Large intestine (tissue), 3 donors: ENCODE measurements around the gene TTC7B. TPM values are rescaled to one million over a fixed set of nuclear protein-coding genes. Genes with fewer than 3 reads are reported as not detected.

Experiments
- DNase-seq, 2 donors: peaks; one replicate each; pipeline versions ENCODE4 v3.0.0 to v3.0.0-alpha.2; 2013
- H3K27ac ChIP-seq: one replicate; pipeline ENCODE4 v1.5.1; 2013; ENCODE audit warnings: low read length
- H3K27me3 ChIP-seq: 2 replicates; pipeline ENCODE4 v1.6.1; 2013; ENCODE audit warnings: low read length; ENCODE audit not compliant: control insufficient read depth, insufficient read depth
- H3K36me3 ChIP-seq: 2 replicates; pipeline ENCODE4 v1.6.1; 2013; ENCODE audit warnings: low read length; ENCODE audit not compliant: control insufficient read depth, insufficient read depth
- H3K4me1 ChIP-seq: one replicate; pipeline ENCODE4 v1.6.1; 2013; ENCODE audit warnings: low read length; ENCODE audit not compliant: control insufficient read depth, insufficient read depth
- H3K4me3 ChIP-seq: one replicate; pipeline ENCODE4 v1.5.1; 2013; ENCODE audit warnings: low read length
- H3K9me3 ChIP-seq: one replicate; pipeline ENCODE4 v1.6.1; 2013; ENCODE audit warnings: mild to moderate bottlenecking, low read depth, low read length, moderate library complexity; ENCODE audit not compliant: control insufficient read depth
- WGBS: methylation state at CpG from one replicate; pipeline ENCODE4 v1.1.5; 2013; ENCODE audit warnings: low lambda C conversion rate; ENCODE audit not compliant: insufficient coverage; 5-methylcytosine and 5-hydroxymethylcytosine counted together
- polyA plus RNA-seq: library from polyadenylated mRNA; unstranded; fragments of 120-200 nt; gene quantifications from one replicate; pipeline ENCODE4 v1.2.1, GENCODE V29; 2013

Gene TTC7B
- polyA plus RNA-seq, 1 donor = 12.2 TPM

DNA sequence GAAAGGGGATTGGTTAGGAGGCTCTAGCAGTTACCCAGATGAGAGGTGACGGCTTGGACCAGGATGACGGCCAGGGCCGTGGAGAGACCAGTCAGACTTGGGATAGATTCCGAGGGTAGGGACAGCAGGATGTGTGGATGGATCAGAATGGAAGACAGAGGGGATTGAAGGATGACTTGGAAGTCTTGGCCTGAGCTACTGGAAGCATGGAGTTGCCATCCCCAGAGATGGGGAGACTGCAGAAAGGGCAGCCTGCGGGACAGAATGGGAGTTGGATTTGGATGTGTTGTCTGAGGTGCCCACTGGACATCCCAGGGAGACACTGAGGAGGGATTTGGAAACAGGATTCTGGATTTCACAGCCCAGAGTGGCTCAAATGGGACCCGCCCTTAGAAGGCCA, 317.1 kb downstream of the TTC7B start:
- H3K4me1 ChIP-seq = peaks cover 15% of the 10 kb centered on the region
- H3K27me3 ChIP-seq = no peaks in the 10 kb centered on the region
- DNase-seq = no peak
- no peak overlapping the region for H3K4me3 ChIP-seq
- no peaks in the 10 kb centered on the region for H3K36me3 ChIP-seq
- no peak overlapping the region for H3K27ac ChIP-seq
- H3K9me3 ChIP-seq = no peaks in the 10 kb centered on the region
- WGBS = no CpG with 5 or more reads among the region's 6 CpGs

DNA sequence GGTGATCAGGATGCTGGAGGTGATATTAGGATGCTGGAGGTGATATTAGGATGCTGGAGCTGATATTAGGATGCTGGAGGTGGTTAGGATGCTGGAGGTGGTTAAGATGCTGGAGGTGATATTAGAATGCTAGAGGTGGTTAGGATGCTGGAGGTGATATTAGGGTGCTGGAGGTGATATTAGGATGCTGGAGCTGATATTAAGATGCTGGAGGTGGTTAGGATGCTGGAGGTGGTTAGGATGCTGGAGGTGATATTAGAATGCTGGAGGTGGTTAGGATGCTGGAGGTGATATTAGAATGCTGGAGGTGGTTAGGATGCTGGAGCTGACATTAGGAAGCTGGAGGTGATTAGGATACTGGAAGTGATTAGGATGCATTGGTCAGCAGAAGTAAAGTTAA, 318.0 kb downstream of the TTC7B start:
- no peak overlapping the region for H3K4me3 ChIP-seq
- H3K27ac ChIP-seq = no peak overlapping the region
- no peaks in the 10 kb centered on the region for H3K36me3 ChIP-seq
- H3K4me1 ChIP-seq = peaks cover 15% of the 10 kb centered on the region
- no peaks in the 10 kb centered on the region for H3K27me3 ChIP-seq
- no peaks in the 10 kb centered on the region for H3K9me3 ChIP-seq
- DNase-seq = no peak

DNA sequence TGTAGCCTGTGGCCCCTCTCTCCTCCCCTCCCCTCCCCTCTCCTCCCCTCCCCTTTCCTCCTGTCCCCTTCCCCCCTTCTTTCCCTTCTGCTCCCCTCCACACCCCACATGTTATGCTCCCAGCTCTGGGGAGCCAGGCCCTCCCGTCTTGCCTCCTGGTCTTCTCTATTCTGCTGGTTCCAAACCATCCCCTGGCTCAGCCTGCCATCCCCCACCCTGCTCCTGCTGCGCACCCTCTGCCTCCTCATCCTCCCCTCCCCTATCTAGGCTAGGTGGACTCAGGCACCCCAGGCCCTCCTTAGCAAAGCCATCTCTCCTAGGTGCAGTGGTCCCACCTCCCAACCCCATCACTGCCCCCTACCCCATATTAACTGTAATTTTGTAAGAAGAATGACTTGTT, 319.9 kb downstream of the TTC7B start:
- H3K9me3 ChIP-seq = no peaks in the 10 kb centered on the region
- H3K36me3 ChIP-seq = no peaks in the 10 kb centered on the region
- no peaks in the 10 kb centered on the region for H3K27me3 ChIP-seq
- no peak for DNase-seq
- H3K4me1 ChIP-seq = peaks cover 9% of the 10 kb centered on the region
- WGBS = no CpG with 5 or more reads among the region's 2 CpGs
- H3K27ac ChIP-seq = no peak overlapping the region
- no peak overlapping the region for H3K4me3 ChIP-seq

DNA sequence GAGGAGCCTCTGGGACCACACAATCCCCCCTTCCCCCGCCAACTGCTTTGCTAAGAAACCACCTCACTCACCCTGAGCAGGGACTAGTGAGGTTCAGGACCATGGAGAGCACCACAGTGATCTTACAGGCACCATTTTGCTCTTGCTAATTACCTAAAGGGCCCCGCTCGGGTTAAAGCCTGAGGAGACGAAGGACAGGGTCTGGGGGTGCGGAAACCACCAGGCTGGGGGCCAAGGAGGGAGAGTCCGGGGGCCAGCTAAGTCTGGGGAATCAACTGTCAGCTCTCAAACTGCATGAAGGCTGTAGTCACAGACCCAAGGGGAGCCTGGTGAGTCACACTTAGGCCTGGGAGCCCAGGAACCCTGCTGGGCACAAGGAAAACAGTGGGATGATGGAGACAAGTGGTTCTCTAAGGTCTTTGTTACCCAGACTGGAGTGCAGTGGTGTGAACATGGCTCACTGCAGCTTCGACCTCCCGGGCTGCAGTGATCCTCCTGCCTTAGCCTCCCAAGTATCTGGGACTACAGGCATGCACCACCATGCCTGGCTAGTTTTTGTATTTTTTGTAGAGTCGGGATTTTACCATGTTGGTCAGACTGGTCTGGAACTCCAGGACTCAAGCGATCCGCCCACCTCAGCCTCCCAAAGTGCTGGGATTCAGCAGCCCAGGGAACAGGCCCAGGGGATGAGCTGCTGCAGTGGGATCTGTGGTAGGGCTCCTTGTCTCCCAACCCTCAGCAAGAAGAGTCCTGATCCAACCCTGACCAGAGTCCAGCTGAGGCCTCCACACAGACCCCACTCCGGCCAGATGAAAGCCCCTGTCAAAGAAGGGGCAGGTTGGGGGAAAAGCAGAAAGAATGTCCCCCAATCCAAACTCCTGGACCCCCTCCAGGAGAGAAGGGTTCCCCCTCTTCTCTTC, 320.6 kb downstream of the TTC7B start:
- DNase-seq = peak; percentile 47 to 65
- no peaks in the 10 kb centered on the region for H3K36me3 ChIP-seq
- no peaks in the 10 kb centered on the region for H3K27me3 ChIP-seq
- no peak overlapping the region for H3K27ac ChIP-seq
- WGBS = no CpG with 5 or more reads among the region's 12 CpGs
- peaks cover 3% of the 10 kb centered on the region for H3K4me1 ChIP-seq
- no peaks in the 10 kb centered on the region for H3K9me3 ChIP-seq
- H3K4me3 ChIP-seq = no peak overlapping the region

DNA sequence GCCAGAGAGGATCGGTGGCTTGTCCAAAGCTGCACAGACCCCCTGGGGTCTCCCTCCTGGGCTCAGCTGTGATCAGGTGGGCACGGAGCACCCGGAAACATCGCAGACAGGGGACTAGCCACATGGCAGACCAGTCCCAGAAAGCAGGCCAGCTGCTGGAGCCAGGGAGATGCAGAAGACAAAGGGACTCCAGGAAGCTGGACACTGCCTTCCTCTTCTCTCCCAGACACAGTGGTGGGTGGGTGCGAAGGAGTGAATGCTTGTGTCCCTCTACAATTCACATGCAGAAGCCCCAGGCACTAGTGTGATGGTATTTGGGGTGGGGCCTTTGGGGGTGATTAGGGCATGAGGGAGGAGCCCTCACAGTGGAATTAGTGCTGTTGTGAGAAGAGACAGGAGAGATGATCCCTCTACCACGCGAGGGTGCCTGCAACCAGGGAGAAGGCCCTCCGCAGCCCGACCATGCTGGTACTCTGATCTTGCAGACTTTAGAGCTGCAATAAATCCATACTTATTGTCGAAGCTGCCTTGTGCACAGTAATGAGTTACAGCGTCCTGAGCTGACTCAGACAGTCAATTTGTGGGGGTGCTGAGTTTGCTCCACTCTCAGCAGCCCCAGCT, 324.2 kb downstream of the TTC7B start:
- Histone ChIP-seq H3K9me3 (no peaks in the 10 kb centered on the region), H3K27me3 (no peaks in the 10 kb centered on the region), H3K36me3 (no peaks in the 10 kb centered on the region), H3K4me1 (no peaks in the 10 kb centered on the region), H3K27ac (no peak overlapping the region), H3K4me3 (no peak overlapping the region)
- WGBS = no CpG with 5 or more reads among the region's 11 CpGs
- no peak for DNase-seq

DNA sequence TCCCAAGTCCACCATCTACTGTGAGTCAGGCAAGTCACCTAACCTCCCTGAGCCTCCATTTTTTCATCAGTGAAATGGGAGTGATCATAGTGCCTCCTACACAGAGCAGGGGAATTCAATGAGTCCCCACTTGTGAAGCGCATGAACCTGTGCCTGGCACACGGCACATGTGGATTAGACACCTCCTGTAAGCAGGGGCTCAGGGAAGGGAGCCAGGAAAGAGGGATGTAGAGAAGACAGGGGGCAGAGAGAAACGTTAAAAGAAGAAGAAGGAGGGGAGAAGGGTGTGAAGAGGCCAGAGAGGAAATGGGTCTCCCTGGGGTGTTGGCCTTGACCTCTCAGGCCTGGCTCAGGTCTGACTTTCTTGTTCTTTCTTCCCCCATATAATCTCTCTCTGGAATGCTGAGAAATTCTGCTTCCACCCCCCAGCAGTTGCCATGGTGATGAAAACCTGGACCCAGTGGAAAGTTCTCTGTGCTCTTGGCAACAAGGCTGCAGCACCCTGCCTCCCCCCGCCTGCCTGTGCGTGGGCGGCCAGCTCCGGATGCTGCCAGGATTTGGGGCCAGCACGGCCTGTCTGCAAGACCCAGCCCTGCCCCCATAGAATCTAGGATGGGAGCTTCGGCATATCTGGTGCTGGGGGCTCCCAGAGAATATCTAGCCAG, 324.9 kb downstream of the TTC7B start:
- no peaks in the 10 kb centered on the region for H3K27me3 ChIP-seq
- DNase-seq = peak in 1 of 2 donors; percentile 45
- no peaks in the 10 kb centered on the region for H3K9me3 ChIP-seq
- H3K36me3 ChIP-seq = no peaks in the 10 kb centered on the region
- H3K4me3 ChIP-seq = no peak overlapping the region
- no peaks in the 10 kb centered on the region for H3K4me1 ChIP-seq
- WGBS = no CpG with 5 or more reads among the region's 9 CpGs
- H3K27ac ChIP-seq = no peak overlapping the region

DNA sequence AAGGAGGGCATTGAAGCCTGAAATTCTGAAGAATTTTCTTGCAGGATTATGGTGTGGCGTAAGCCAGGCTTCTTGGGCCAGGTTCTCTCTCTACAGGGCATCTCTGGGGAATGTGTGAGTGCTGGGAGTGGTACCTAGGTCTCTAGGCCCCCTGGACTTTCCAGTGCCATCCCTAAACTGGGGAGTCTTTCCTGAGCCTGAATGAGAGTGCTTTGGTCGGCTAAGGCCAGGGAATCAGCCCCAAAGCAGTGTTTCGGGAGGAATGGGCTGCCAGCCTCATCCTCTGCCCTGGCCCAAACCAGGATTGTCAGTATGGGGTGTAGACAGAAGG, 325.5 kb downstream of the TTC7B start:
- Histone ChIP-seq H3K27me3 (no peaks in the 10 kb centered on the region), H3K36me3 (no peaks in the 10 kb centered on the region), H3K4me3 (no peak overlapping the region), H3K27ac (no peak overlapping the region), H3K9me3 (no peaks in the 10 kb centered on the region), H3K4me1 (no peaks in the 10 kb centered on the region)
- no CpG with 5 or more reads among the region's 3 CpGs for WGBS
- no peak for DNase-seq

DNA sequence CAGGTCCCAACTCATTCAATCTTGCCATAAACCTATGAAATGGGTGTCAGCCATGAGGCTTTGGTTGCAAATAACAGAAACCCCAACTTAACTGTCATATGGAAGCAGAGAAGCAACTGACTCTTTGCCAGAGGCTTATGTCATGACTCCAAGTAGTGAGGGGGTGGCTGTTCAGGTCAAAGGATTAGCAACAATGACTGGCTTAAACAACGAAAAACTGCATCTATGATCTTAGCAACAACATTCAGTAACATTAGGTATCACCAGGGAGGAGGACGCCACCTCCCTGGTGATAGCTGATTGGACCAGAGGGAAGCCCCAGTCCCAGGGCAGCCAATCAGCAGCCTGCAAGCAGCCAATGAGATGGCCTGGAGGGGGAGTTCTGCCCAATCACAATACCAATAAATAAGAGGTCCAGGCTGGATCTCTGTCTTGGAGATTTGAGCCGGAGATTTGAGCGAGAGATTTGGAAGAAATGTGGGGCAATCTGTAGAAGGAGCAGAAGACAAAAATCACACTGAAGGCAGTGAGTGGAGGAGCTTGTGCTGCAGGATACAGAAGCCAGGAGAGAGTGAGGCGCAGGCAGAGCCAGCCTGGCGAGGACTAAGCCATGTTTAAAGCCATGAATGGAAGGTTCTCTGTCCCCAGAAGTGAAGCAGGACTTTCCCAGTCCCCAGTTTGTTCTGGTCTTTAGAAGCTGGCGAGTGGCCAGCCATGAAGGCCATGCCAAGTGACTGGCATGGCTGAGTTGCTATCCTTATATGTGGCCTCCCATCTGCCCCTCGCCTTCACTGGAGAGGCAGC, 326.1 kb downstream of the TTC7B start:
- DNase-seq = no peak
- Histone ChIP-seq H3K4me3 (no peak overlapping the region), H3K9me3 (no peaks in the 10 kb centered on the region), H3K27ac (no peak overlapping the region), H3K4me1 (no peaks in the 10 kb centered on the region), H3K36me3 (no peaks in the 10 kb centered on the region), H3K27me3 (no peaks in the 10 kb centered on the region)
- WGBS = no CpG with 5 or more reads among the region's 8 CpGs

DNA sequence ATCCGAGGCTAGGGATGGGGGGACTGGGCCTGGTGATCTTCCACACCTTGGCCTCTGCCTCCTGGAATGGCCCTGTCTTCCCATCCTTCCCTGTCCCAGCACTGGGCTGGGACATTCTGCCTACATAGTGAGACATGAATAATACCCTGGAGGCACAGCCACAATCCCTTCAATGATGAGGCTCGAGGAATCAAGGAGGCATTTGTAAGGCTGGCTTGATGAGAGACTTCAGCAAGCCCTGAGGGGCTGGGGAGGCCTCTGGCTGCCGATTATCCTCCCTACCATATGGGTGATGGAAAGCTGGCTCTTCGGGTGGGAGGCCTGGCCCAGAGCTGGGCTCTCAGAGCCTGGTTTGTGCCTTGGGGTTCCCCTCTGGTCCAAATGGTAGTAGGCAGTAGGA, 326.9 kb downstream of the TTC7B start:
- Histone ChIP-seq H3K4me3 (no peak overlapping the region), H3K9me3 (no peaks in the 10 kb centered on the region)
- no CpG with 5 or more reads among the region's 4 CpGs for WGBS

DNA sequence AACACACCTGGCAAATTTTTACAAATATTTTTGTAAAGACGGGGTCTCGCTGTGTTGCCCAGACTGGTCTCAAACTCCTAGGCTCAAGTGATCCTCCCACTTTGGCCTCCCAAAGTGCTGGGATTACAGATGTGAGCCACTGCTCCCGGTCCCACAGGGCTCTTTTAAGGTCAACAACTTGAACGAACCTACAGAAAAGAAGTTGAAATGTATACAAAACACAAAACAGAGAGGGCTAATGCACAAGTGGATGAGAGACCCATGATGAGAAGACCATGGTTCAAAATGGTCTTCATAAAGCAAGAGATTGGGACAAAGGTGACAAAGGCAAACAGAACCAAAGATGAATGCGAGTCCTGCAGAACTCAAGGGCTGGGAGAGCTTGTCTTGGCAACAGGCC, 328.0 kb downstream of the TTC7B start:
- Histone ChIP-seq H3K4me1 (peaks cover 10% of the 10 kb centered on the region), H3K36me3 (no peaks in the 10 kb centered on the region), H3K27me3 (no peaks in the 10 kb centered on the region), H3K27ac (no peak overlapping the region), H3K4me3 (no peak overlapping the region), H3K9me3 (no peaks in the 10 kb centered on the region)
- 80% methylated on average over 1 of the region's 5 CpGs for WGBS
- no peak for DNase-seq

More for the DNA sequence above, 326.9 kb downstream of the TTC7B start:
- no peak for DNase-seq
- Histone ChIP-seq H3K36me3 (no peaks in the 10 kb centered on the region), H3K27ac (no peak overlapping the region), H3K4me1 (no peaks in the 10 kb centered on the region), H3K27me3 (no peaks in the 10 kb centered on the region)
